ENCODE results near the gene SF3A1. TPM values are rescaled to one million over a fixed set of nuclear protein-coding genes. Genes with fewer than 3 reads are reported as not detected.
"Not testable (repeated sequence)": the region's sequence is repeated elsewhere in the genome, so short reads cannot be mapped to it uniquely, and the experiment has no call there.

SF3A1 gene
- total and polyA plus RNA-seq, 4 donors, result 13.6 to 116 (median 68.0) TPM

DNA sequence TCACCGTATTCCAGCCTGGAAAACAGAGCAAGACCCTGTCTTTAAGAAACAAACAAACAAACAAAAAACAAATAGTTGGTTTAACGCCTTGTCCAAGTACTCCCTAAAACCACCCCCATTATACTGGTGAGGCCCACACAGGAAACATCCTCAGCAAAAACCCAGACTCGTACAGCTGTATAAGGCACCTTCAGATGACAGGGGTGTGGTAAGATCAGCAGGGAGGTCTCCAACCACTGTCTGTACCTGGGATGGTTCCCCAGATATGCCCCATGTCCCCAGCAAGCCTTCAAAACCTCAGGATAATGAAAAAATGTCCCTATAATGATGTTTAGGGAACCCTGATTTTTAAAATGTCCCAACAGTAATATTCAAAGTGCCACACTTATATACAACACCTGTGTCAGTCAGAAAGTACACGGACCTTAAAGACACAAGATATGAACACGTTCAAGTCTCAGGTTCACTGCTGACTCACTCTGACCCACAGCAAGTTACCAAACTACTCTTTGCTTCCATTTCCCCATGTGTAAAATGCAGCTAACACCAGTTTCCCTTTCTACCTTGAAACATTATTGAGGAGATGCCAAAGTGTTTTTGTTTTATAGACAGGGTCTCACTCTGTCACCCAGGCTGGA, 9.3 kb downstream of the SF3A1 start:
- DNase-seq (no peak), ATAC-seq (ENCODE audit: low FRiP score) (no peak)
- H3K4me1 ChIP-seq (ENCODE audit: control insufficient read depth in 1 of 2, insufficient read depth in 2 of 2, low read length in 2 of 2), result no peaks in the 10 kb centered on the region
- H3K27ac ChIP-seq (ENCODE audit: low read depth in 1 of 2, low read length in 2 of 2), result no peak overlapping the region
- H3K9me3 ChIP-seq (ENCODE audit: control insufficient read depth, low read length), result no peaks in the 10 kb centered on the region
- intact Hi-C loops (cut with DNase I), result no loop called here
- no peaks in the 10 kb centered on the region for H3K27me3 ChIP-seq (ENCODE audit: control insufficient read depth in 1 of 2, insufficient read depth in 2 of 2, low read length in 1 of 2)
- peaks cover 4 to 22% of the 10 kb centered on the region in 2 donors for H3K36me3 ChIP-seq (ENCODE audit: control insufficient read depth in 1 of 2, insufficient read depth in 2 of 2, low read length in 1 of 2)
- 72% methylated on average over 5 of the region's 5 CpGs for WGBS, 2 donors
- H3K4me3 ChIP-seq (ENCODE audit: low read length in 2 of 2), result no peak overlapping the region

DNA sequence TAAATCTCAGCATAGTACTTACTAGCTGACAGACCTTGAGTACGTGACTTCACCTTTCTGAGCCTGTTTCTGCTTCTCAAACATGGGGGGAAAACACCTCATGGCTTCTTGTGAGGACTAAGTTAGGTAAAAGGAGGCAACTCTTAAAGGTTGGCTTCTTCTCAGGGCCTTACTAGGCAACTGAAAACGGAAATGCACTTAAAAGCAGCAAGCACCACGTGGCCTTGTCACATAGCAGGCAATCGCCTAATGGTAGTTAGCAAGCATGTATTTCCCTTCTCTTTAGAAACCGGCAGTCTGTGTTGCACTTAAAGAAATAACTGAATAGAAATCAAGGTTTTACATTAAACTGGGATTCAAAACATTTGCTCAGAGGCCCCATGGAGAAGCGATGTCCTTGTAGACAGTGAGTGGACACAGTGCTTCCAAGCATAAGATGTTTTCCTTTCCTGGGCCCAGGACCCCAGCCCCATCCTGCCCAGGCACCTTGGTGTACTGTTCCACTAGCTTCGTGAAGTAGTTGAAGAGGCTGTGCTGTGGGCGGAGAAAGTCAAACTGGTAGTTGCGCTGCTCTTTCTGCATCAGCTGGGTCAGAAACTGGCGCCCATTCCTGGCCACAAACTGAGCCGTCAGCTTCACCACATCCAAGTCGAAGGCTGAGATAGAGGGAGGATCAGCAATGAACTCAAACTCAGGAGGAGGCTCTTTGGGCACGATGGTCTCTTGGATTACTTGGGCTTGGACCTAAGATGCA, 12.1 kb downstream of the SF3A1 start:
- Histone ChIP-seq H3K9me3 (ENCODE audit: control insufficient read depth, low read length) (no peaks in the 10 kb centered on the region), H3K36me3 (ENCODE audit: control insufficient read depth in 1 of 2, insufficient read depth in 2 of 2, low read length in 1 of 2) (peaks cover 0 to 30% of the 10 kb centered on the region in 2 donors), H3K4me1 (ENCODE audit: control insufficient read depth in 1 of 2, insufficient read depth in 2 of 2, low read length in 2 of 2) (no peaks in the 10 kb centered on the region), H3K4me3 (ENCODE audit: low read length in 2 of 2) (no peak overlapping the region), H3K27ac (ENCODE audit: low read depth in 1 of 2, low read length in 2 of 2) (no peak overlapping the region), H3K27me3 (ENCODE audit: control insufficient read depth in 1 of 2, insufficient read depth in 2 of 2, low read length in 1 of 2) (no peaks in the 10 kb centered on the region)
- ATAC-seq (ENCODE audit: low FRiP score) (no peak), DNase-seq (no peak)
- intact Hi-C loops (cut with DNase I), result loop anchor here (5.0 kb wide), 2 partner anchors 52 to 57 kb away; partner anchors contain the start of gene CASTOR1 (in 1 of the 2)
- 91 to 93% methylated on average over 13 of the region's 13 CpGs for WGBS, 2 donors

DNA sequence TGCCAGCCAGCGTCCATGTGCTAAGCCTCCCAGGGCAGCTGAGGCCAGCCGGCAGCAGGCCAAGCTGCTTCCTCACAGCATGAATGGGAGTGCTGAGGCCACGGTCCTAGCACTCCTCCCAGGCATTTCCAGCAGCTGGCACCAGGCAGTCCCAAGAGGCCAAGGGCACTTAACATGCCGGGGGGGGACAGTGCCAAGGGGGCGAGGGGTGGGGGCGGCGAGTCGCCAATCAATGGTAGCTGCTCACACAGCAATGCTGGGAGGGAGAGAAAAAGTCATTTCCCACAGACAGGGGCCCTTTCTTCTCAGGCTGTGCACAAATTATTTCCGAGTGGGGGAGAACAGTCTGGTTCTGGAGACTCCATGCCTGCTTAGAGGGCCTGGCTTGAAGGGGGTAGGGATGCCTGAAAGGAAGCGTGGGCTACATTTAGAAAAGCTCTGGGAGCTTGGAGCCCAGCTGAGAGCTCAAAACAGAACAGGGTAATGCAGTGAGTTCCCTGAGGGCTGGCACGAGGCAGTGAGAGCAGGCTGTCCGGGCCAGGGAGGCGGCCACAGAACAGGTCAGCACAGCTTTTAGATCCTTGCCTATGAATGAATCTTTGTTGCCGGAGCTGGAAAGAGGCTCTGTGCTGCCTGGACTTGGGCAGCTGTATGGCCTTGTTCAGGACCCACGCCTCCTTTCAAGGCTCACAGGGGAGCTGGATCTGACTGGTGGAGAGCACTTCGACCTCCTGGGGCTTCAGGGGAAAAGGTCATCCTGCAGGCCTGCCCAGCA, 15.6 kb downstream of the SF3A1 start:
- intact Hi-C loops (cut with DNase I), result loop anchor here (5.0 kb wide), 2 partner anchors 49 to 54 kb away; partner anchors contain the start of gene CASTOR1 (in 1 of the 2)
- Histone ChIP-seq H3K27ac (ENCODE audit: low read depth in 1 of 2, low read length in 2 of 2) (peak overlapping the region; percentile 19 to 53), H3K4me3 (ENCODE audit: low read length in 2 of 2) (no peak overlapping the region), H3K4me1 (ENCODE audit: control insufficient read depth in 1 of 2, insufficient read depth in 2 of 2, low read length in 2 of 2) (no peaks in the 10 kb centered on the region), H3K27me3 (ENCODE audit: control insufficient read depth in 1 of 2, insufficient read depth in 2 of 2, low read length in 1 of 2) (no peaks in the 10 kb centered on the region), H3K9me3 (ENCODE audit: control insufficient read depth, low read length) (no peaks in the 10 kb centered on the region), H3K36me3 (ENCODE audit: control insufficient read depth in 1 of 2, insufficient read depth in 2 of 2, low read length in 1 of 2) (peaks cover 0 to 46% of the 10 kb centered on the region in 2 donors)
- DNase-seq (peak; percentile 84 to 90), ATAC-seq (ENCODE audit: low FRiP score) (peak; percentile 88)
- 8 to 14% methylated on average over 16 of the region's 16 CpGs for WGBS, 2 donors

DNA sequence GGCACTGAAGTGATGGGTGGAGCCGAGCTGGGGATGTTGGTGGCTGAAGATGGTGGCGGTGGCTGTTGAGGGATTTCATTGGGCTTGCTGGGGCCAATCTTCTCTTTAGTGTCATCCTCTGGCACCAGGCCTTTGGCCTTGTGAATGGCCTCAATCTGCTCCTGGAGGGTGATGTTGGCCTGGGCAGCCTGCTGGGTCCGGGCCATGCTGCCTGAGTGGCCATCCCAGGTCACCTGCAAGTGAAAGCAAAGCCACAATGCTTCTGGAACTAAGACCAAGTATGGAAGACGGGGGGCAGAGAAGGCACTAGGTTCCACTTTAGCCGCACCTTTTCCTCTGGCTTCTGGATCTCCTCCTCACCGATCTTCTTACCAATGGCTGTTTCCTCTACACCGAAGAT, 17.9 kb downstream of the SF3A1 start:
- 94 to 96% methylated on average over 7 of the region's 7 CpGs for WGBS, 2 donors
- intact Hi-C loops (cut with DNase I), result no loop called here
- ATAC-seq (ENCODE audit: low FRiP score), result no peak
- no peak overlapping the region for H3K27ac ChIP-seq (ENCODE audit: low read depth in 1 of 2, low read length in 2 of 2)
- H3K9me3 ChIP-seq (ENCODE audit: control insufficient read depth, low read length), result no peaks in the 10 kb centered on the region
- DNase-seq, result no peak
- no peak overlapping the region for H3K4me3 ChIP-seq (ENCODE audit: low read length in 2 of 2)
- peaks cover 4 to 42% of the 10 kb centered on the region in 2 donors for H3K36me3 ChIP-seq (ENCODE audit: control insufficient read depth in 1 of 2, insufficient read depth in 2 of 2, low read length in 1 of 2)
- H3K4me1 ChIP-seq (ENCODE audit: control insufficient read depth in 1 of 2, insufficient read depth in 2 of 2, low read length in 2 of 2), result no peaks in the 10 kb centered on the region
- no peaks in the 10 kb centered on the region for H3K27me3 ChIP-seq (ENCODE audit: control insufficient read depth in 1 of 2, insufficient read depth in 2 of 2, low read length in 1 of 2)

DNA sequence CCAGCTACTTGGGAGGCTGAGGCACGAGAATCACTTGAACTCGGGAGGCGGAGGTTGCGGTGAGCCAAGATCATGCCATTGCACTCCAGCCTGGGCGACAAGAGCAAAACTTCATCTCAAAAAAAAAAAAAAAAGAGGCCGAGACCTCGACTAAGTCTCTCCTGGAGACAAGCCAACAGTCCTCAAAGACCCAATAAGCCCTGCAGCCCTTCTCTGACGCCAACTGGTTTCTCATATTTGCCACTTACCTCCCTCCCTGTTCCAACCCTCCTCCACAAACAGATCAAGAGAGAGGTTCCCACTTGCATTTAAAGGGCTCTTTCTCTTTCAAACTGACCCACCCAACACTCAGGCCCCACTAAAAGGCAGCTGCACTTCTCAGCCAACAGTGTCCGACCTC, 18.4 kb downstream of the SF3A1 start:
- DNase-seq; H3K27me3 ChIP-seq (ENCODE audit: control insufficient read depth in 1 of 2, insufficient read depth in 2 of 2, low read length in 1 of 2); H3K27ac ChIP-seq (ENCODE audit: low read depth in 1 of 2, low read length in 2 of 2); ATAC-seq (ENCODE audit: low FRiP score); intact Hi-C loops (cut with DNase I); H3K9me3 ChIP-seq (ENCODE audit: control insufficient read depth, low read length); H3K4me1 ChIP-seq (ENCODE audit: control insufficient read depth in 1 of 2, insufficient read depth in 2 of 2, low read length in 2 of 2); H3K4me3 ChIP-seq (ENCODE audit: low read length in 2 of 2): not testable (repeated sequence)
- peaks cover 4 to 44% of the 10 kb centered on the region in 2 donors for H3K36me3 ChIP-seq (ENCODE audit: control insufficient read depth in 1 of 2, insufficient read depth in 2 of 2, low read length in 1 of 2)
- WGBS, 2 donors, result 78 to 79% methylated on average over 9 of the region's 9 CpGs

DNA sequence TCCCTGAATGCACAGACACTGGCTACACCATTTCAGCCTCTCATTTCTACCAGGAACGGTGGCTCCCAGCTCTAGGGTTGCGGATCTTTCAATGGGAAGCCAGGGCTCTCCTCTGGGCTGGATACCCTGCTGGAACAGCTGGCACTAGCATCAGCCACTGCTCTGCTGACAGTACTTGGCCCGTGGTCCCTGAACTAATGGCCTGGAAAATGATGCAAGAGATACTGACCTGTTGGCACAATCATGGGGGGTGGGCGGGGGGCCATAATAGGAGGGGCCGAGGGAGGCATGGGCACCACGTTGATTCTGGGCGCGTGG, 19.3 kb downstream of the SF3A1 start:
- Histone ChIP-seq H3K36me3 (ENCODE audit: control insufficient read depth in 1 of 2, insufficient read depth in 2 of 2, low read length in 1 of 2) (peaks cover 4 to 40% of the 10 kb centered on the region in 2 donors), H3K9me3 (ENCODE audit: control insufficient read depth, low read length) (no peaks in the 10 kb centered on the region), H3K27ac (ENCODE audit: low read depth in 1 of 2, low read length in 2 of 2) (no peak overlapping the region), H3K4me1 (ENCODE audit: control insufficient read depth in 1 of 2, insufficient read depth in 2 of 2, low read length in 2 of 2) (no peaks in the 10 kb centered on the region), H3K27me3 (ENCODE audit: control insufficient read depth in 1 of 2, insufficient read depth in 2 of 2, low read length in 1 of 2) (no peaks in the 10 kb centered on the region), H3K4me3 (ENCODE audit: low read length in 2 of 2) (no peak overlapping the region)
- DNase-seq, result no peak
- ATAC-seq (ENCODE audit: low FRiP score), result no peak
- WGBS, 2 donors, result 41 to 50% methylated on average over 8 of the region's 8 CpGs
- intact Hi-C loops (cut with DNase I), result no loop called here

DNA sequence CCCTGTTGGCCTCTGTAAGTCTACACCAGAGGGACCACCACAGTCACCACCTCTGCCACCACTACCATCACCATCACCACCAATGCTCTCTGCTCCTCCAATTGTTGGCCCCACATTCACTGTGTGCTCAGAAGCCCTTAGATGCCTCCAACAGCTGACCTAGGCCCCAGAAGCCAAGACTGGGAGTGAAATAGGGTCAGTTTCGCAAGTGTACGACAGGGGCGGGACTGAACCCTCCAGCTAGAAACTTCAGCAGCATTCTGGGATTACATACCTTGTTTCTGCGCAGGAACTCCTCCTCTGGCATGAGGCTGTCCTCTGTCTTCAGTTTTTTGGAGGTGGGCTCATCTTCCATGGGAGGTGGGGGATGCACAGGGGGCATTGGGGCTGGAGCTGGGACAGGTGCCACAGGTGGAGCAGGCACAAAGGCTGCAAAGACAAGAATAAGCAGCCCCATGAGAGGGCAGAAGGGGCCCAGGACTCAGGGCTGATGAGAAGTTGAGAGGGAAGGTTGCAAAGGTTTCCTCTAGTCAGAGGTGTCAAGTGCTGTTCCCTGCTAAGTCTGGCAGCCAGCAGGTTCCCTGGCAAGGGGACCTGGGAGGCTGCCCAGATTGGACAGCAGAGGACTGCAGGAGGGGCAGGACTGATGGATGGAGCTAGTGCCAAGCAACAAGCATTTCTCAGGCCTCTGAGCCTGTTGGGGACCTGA, 19.8 kb downstream of the SF3A1 start:
- intact Hi-C loops (cut with DNase I), result no loop called here
- Histone ChIP-seq H3K27ac (ENCODE audit: low read depth in 1 of 2, low read length in 2 of 2) (no peak overlapping the region), H3K27me3 (ENCODE audit: control insufficient read depth in 1 of 2, insufficient read depth in 2 of 2, low read length in 1 of 2) (no peaks in the 10 kb centered on the region), H3K36me3 (ENCODE audit: control insufficient read depth in 1 of 2, insufficient read depth in 2 of 2, low read length in 1 of 2) (peaks cover 4 to 35% of the 10 kb centered on the region in 2 donors), H3K4me3 (ENCODE audit: low read length in 2 of 2) (no peak overlapping the region), H3K9me3 (ENCODE audit: control insufficient read depth, low read length) (no peaks in the 10 kb centered on the region), H3K4me1 (ENCODE audit: control insufficient read depth in 1 of 2, insufficient read depth in 2 of 2, low read length in 2 of 2) (no peaks in the 10 kb centered on the region)
- DNase-seq (no peak), ATAC-seq (ENCODE audit: low FRiP score) (no peak)
- WGBS, 2 donors, result 93 to 94% methylated on average over 4 of the region's 4 CpGs

DNA sequence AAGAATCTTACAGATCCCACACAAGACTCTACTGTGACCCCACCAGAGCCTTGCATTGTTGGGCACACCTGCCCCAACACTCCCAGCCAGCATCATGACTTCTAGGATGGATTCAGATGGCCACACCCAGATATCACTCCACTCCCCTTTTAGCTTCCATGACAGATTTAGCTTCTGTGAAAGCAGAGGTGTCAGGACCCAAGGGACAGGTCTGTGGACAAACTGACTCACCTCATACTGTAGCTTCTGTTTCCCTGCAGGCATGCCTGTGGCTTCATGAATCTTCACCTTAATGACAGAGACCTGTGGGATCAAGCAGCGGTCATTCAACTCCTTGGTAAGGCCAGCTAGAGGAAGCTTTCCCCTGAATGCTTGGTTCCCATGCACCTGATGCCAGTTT, 21.5 kb downstream of the SF3A1 start:
- DNase-seq (no peak), ATAC-seq (ENCODE audit: low FRiP score) (no peak)
- no peaks in the 10 kb centered on the region for H3K4me1 ChIP-seq (ENCODE audit: control insufficient read depth in 1 of 2, insufficient read depth in 2 of 2, low read length in 2 of 2)
- peaks cover 4 to 32% of the 10 kb centered on the region in 2 donors for H3K36me3 ChIP-seq (ENCODE audit: control insufficient read depth in 1 of 2, insufficient read depth in 2 of 2, low read length in 1 of 2)
- intact Hi-C loops (cut with DNase I), result no loop called here
- H3K27me3 ChIP-seq (ENCODE audit: control insufficient read depth in 1 of 2, insufficient read depth in 2 of 2, low read length in 1 of 2), result no peaks in the 10 kb centered on the region
- 97% methylated on average over 1 of the region's 1 CpG for WGBS, 2 donors
- no peak overlapping the region for H3K4me3 ChIP-seq (ENCODE audit: low read length in 2 of 2)
- H3K9me3 ChIP-seq (ENCODE audit: control insufficient read depth, low read length), result no peaks in the 10 kb centered on the region
- no peak overlapping the region for H3K27ac ChIP-seq (ENCODE audit: low read depth in 1 of 2, low read length in 2 of 2)
